ENCODE results near the gene NOC2L.

The NOC2L gene

DNA sequence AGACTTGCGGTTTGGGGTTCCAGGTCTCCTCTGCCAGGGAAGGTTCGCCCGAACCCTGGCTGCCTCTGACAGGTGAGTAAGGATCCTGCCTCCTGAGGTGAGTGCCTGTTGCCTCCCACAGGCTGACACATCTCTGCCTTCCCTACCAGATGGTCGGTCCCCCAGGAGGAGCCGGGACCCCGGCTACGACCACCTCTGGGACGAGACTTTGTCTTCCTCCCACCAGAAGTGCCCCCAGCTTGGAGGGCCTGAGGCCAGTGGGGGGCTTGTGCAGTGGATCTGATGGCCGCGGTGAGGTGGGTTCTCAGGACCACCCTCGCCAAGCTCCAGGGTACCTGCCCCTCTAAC lies 15.2 kb upstream of the NOC2L start:
- DNase-seq = no peak

- no peak for DNase-seq
Measured at GRCh38 chr1:973459-974292, 14.6 kb upstream of the NOC2L start.

GRCh38 chr1:972726-973458 lies 13.8 kb upstream of the NOC2L start:
- DNase-seq = no peak

GRCh38 chr1:971751-972506 lies 12.9 kb upstream of the NOC2L start:
- DNase-seq = no peak

- DNase-seq = no peak
Measured at GRCh38 chr1:970973-971730, 12.1 kb upstream of the NOC2L start.

DNA sequence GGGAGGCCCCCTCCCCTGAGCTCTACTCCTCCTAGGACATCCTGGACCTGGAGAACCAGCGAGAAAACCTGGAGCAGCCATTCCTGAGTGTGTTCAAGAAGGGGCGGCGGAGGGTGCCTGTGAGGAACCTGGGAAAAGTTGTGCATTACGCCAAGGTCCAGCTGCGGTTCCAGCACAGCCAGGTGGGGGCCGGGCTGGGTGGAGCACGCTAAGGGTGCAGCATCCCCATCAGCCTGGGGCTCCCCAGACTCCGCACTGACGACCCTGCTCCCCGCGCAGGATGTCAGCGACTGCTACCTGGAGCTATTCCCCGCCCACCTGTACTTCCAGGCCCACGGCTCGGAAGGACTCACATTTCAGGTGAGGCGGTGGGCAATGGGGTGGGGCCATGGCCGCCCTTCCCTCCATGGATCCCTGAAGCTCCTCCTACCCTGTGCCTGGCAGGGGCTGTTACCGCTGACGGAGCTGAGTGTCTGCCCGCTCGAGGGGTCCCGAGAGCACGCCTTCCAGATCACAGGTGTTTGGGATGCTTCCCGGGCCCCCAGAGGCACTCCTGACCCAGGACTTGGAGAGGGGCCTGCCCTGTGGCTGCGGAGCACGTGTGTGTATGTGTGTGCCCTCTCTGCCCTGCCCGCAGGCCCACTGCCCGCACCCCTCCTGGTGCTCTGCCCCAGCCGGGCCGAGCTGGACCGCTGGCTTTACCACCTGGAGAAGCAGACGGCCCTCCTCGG lies 11.4 kb upstream of the NOC2L start:
- DNase-seq = no peak

DNA sequence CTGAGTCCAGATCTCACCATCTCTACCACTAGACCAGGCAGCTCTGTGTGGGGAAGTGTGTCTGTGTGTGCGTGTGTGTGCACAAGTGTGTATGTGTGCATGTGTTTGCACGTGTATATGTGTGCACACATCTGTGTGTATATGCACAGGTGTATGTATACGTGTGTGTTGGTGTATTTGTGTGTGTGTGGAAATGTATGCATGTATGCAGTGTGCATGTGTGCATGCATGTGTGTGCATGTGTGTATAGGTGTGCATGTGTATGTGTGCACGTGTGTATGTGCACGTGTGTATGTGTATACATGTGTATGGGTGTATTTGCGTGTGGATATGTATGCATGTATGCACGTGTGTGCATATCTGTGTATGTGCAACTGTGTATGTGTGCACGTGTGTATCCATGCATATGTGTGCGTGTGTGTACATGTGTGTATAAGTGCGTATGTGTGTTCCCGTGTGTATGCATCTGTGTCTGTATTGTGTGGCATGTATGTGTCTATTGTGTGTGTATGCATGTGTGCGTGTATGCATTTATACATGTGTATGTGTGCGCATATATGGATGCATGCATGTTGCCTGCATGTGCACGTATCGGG lies 10.3 kb upstream of the NOC2L start:
- no peak for DNase-seq

DNA sequence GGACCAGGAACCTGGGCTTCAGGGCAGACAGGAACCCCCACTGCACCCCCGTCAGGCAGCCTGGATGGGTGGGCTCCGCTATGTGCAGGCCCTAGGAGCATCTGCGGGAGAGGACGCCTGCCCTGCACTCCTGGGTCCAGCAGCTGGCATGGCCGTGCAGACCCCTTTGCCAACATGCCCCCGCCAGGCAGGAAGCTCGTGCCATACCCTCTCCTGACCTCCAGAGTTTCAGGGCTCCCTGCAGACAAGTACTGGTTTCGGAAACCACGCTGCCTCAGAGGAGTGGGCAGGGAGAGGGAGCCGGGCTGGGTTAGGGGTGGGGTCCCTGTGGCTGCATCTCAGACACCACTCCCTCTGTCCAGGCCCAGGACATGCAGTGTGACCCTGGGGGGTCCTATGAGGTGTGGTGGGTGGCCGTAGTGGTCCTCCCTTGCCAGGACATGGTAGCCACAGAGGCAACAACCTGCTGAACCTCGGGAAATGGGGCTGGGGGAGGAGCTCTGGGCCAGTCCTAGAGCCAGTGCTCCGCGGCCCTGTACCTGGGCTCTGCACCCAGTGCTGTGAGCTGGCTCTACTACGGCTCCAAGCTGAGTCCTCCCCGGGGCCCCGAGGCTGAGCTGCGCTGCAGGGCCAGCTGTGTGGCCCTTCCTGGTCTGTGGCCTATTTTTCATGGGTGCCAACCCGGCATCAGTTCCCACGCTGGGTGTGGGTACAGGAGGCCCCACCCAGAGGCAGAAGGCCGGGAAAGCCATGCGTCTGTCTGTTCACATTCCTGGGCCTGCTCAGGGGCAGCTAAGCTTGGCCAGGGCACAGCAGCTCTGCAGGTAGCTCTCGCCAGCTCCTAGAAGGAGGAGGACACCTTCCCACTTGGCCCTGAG lies 8.6 kb upstream of the NOC2L start:
- DNase-seq = no peak

DNA sequence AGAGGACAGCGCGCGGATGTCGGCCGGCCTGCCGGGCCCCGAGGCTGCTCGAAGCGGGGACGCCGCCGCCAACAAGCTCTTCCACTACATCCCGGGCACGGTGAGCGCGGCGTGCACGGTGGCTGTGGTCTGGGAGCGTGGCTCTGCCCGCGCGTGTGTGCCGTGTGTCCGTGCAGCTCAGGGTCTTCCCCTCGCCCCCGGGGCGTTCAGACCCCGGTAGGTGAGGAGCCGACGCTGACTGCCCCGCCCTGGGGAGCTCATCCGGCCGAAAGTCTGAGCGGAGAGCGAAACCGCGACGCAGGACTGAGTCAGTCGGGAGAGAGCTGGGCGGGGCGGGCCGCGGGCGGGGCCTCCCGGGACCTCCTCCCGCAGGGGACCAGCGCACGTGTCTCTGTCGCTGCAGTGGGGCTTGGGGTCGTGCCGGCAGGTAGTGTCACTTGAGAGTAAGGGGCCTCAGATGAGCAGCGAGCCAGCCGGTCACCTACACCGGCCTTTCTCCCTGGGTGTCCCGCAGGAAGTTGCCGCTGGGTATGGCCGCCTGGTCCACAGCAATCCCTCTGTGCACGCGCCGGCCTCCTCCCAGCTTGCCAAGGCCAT lies 7.7 kb upstream of the NOC2L start:
- DNase-seq = no peak

DNA sequence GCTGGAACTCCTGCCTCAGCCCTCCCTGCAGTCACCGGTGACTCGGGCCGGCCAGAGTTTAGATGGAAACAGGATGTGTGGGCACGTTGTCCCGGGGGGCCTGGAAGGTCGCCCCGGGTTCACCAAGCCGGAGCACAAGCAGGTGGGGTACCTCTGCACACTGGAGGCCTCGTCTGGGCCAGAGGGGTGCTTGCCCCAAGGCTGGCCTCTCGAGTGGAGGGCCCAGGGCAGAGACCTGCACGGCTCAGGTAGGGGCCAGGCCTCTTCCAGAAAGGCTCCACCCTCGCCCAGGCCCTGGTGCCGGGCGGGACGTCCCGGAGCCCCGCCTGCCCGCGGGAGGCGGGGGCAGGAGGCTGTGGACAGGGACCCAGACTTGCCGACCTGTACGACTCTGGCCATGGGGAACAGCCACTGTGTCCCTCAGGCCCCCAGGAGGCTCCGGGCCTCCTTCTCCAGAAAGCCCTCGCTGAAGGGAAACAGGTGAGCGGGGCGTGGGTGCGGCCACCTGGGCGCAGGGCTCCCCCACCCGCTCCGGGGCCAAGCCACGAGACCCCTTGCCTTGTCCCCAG lies 7.2 kb upstream of the NOC2L start, which contains the start of gene PLEKHN1:
Gene PLEKHN1 (plus strand): TSS at position 348 of the 569 bp plus-strand sequence. CDS start 50 bp downstream, at position 398.
- DNase-seq = no peak

- DNase-seq = no peak
Measured at GRCh38 chr1:965526-966134, 6.6 kb upstream of the NOC2L start.

DNA sequence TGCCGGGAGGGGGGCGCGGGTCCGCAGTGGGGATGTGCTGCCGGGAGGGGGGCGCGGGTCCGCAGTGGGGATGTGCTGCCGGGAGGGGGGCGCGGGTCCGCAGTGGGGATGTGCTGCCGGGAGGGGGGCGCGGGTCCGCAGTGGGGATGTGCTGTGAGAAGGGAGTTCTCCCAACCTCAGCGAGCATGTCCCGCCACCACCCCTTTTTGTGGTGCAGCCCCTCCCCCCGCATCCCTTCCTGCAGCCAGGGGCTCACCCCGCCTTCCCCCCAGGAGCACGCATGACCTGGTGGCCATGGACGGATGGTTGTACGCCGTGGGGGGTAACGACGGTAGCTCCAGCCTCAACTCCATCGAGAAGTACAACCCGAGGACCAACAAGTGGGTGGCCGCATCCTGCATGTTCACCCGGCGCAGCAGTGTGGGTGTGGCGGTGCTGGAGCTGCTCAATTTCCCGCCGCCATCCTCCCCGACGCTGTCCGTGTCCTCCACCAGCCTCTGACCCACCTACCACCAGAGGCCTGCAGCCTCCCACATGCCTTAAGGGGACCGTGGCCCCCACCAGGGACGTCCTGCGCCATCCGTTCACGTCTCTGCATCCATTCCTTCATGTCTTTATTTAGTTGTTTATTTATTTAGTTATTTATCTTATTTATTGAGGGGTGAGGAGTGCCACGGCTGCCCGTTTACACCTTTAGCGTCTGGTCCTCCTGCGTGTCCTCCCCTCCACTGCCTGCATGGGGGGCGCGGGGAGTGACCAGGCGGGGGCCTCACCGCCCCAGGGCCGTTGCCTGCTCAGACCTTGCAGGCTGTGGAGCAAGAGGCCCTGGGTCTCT lies 5.9 kb upstream of the NOC2L start:
- no peak for DNase-seq

- no peak for DNase-seq
Measured at GRCh38 chr1:963746-964525, 4.9 kb upstream of the NOC2L start.

- DNase-seq = no peak
Measured at GRCh38 chr1:963301-963651, 4.2 kb upstream of the NOC2L start.

DNA sequence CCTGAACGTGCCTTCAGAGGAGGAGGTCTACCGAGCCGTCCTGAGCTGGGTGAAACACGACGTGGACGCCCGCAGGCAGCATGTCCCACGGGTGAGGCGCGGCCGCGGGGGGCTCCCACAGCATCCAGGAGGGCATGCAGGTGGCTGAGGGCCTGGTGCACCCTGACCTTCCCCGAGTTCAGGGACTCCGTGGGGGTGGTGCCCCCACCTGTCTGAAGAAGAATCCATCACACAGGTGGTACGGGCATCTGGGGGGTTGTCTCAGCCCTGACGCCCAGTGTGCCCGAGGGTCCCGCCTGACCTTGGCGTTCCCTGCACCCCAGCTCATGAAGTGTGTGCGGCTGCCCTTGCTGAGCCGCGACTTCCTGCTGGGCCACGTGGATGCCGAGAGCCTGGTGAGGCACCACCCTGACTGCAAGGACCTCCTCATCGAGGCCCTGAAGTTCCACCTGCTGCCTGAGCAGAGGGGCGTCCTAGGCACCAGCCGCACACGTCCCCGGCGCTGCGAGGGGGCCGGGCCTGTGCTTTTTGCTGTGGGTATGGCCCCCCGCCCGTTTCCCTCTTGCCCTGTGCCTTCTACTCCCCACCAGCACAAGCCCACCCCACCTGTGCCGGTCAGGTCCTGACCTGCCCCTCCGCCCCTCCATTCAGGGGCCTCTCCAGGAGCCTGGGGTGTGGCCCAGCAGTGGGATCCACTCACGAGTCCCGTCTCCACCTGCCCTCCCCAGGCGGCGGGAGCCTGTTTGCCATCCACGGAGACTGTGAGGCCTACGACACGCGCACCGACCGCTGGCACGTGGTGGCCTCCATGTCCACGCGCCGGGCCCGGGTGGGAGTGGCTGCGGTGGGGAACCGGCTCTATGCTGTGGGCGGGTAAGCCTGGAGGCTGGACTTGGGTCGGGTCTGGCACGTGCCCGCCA lies 3.6 kb upstream of the NOC2L start:
- DNase-seq = no peak

- no peak for DNase-seq
Measured at GRCh38 chr1:961132-961669, 2.1 kb upstream of the NOC2L start.

Data from NCI-H2029 (cell line).